GM19452 (cell line): ENCODE results near the gene CCDC148.
"Not testable (repeated sequence)": the region's sequence is repeated elsewhere in the genome, so short reads cannot be mapped to it uniquely, and the experiment has no call there.

Experiments used
- ATAC-seq: cut with Tn5 transposase; IDR thresholded peaks from one replicate; pipeline ENCODE4 v1.9.1; 2021; ENCODE audit not compliant: unreplicated experiment

The CCDC148 gene

DNA sequence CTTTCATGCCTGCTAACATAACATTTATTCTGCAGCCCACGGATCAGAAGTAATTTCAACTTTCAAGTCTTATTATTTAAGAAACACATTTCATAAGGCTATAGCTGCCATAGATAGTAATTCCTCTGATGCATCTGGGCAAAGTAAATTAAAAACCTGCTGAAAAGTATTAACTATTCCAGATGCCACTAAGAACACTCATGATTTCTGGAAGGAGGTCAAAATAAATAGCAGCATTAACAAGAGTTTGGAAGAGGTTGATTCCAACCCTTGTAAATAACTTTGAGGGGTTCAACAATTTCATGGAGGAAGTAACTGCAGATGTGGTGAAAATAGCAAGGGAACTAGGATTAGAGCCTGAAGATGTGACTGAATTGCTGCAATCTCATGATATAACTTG is 77.6 kb downstream of the CCDC148 start:
- no peak for ATAC-seq

DNA sequence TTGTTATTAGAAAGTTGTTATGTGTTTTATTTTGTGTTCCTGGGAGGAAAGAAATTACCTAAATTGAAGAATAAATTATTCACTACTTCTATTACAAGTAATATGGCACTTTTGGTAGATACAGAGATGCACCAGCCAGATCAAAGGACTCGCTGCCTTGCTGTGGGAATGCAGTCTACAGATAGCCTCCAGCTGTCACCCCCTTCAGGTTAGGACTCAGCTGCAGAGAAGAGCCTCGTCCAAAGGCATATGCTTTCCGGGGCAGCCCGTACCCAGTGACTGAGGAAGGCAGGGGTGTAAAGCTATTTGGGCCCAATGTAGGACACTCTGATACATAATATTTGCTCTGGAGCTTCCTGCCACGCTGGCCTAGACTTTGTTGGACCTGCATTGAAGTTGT is 90.2 kb downstream of the CCDC148 start:
- no peak for ATAC-seq

DNA sequence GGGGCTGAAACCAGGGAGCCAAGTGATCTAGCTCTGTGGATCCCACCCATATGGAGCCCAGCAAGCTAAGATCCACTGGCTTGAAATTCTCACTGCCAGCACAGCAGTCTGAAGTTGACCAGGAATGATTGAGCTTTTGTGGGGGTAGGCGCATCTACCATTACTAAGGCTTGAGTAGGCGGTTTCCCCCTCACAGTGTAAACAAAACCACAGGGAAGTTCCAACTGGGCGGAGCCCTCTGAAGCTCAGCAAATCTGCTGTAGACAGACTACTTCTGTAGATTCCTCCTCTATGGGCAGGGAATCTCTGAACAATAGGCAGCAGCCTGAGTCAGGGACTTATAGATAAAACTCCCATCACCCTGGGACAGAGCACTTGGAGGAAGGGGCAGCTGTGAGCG is 96.7 kb downstream of the CCDC148 start:
- ATAC-seq, result no peak

DNA sequence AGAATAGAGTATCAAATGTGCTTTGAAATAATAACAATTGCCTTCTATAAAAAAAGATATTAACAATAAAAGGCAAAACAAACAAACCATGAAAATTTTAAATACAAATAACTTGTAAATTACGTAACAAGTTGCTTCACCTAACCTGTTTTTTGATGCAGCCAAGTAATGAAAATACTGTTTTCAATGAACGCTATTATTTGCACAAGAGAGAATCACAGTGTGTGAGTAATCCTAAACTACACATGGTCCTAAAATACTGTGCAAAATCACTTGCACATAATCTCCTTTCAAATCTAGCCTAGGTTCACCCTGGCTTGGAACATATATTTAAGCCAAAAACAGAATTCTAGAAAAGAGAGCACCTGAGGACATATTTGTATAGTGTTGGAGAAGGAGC is 98.9 kb downstream of the CCDC148 start:
- ATAC-seq, result no peak

DNA sequence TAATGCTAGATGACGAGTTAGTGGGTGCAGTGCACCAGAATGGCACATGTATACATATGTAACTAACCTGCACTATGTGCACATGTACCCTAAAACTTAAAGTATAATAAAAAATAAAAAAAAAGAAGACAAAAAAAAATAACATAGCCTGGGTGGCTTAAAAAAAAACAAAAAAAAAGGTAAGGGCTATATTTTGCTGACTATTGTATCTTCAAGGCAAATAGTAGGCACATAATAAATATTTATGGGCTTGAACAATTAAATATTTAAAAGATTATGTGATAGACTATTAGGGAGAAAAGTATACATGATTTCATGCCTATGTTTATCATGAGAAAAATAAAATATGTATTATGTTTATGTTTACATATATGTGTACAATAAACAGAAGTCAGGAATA is 99.4 kb downstream of the CCDC148 start:
- no peak for ATAC-seq

DNA sequence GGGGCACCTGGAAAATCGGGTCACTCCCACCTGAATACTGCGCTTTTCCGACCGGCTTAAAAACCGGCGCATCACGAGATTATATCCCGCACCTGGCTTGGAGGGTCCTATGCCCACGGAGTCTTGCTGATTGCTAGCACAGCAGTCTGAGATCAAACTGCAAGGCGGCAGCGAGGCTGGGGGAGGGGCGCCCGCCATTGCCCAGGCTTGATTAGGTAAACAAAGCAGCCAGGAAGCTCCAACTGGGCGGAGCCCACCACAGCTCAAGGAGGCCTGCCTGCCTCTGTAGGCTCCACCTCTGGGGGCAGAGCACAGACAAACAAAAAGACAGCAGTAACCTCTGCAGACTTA is 105.1 kb downstream of the CCDC148 start:
- not testable (repeated sequence) for ATAC-seq

DNA sequence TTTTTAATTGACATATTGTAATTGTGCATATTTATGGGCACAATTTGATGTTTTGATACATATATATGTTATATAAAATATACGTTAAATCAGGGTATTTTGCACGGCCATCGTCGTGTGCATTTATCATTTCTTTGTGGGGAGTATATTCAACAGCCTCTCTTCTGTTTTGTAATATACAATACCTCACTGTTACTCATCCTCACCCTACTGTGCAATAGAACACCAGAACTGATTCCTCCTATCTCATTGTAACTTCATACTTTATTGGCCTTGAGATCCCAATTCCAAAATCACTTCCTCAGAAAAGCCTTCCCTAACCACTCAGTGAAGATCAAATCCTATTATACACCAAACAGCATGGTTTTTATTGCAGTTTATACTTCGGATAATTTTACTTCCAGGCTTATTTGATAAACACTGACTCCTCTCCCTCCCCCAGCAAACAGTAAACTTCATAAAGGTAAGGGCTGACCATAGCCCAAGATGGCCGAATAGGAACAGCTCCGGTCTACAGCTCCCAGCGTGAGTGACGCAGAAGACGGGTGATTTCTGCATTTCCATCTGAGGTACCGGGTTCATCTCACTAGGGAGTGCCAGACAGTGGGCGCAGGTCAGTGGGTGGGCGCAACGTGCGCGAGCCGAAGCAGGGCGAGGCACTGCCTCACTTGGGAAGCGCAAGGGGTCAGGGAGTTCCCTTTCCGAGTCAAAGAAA is 105.6 kb downstream of the CCDC148 start:
- not testable (repeated sequence) for ATAC-seq

DNA sequence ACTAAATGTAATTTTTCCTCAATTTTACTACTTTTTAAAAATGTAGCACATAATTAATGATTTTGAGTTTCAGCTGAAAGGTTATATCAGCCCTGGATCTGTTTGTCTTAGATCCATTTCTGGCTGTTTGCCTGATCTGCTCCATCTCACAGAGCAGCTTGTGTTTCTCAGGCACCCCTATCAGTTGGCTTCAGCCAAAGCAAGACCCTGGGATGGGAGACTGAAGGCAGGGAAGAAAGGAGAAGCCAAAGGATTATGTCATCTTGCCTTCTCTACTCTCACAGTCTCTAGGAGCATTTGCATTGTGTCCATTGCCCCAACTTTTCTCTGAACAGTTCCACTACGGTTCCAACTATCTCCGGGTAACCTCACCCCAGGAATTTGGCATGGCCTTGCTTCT is 110.5 kb downstream of the CCDC148 start:
- ATAC-seq, result no peak

DNA sequence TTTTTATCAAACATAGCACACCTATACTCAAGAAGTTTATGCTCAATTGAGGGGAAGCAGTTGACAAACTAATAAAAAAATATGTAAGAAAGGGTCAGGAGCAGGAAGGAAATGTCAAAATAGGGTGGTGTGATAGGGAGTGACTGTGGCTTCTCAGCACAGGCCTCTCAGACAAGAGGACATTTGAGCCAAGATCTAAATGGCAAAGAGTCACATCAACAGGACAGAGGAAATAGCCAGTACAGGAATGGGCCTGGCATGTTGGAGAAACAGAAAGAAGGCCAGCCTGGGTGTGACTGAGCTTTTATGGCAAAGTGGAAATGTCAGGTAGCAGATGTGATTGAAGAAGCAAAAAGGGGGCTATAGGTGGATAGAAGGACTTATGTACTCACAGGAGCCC is 117.0 kb downstream of the CCDC148 start:
- ATAC-seq, result no peak

DNA sequence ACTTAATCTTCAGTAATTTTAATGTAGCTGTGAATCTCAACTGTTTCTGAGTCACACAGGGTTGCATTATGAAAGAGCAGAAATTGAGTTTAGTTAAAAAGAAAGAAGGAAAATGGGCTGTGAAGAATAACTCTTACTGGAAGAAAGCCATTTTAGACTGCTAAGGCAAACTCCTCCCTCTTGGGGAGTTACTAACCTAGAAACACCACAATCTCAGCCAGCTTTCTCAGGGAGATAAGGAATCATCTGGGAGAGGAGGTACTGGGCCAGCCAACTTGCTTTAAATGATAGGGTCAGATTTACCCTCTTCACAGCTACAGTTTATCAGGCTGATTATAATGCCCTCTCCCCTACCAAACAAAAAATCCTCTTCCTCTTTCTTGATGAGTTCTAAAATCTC is 119.5 kb downstream of the CCDC148 start:
- ATAC-seq, result no peak

DNA sequence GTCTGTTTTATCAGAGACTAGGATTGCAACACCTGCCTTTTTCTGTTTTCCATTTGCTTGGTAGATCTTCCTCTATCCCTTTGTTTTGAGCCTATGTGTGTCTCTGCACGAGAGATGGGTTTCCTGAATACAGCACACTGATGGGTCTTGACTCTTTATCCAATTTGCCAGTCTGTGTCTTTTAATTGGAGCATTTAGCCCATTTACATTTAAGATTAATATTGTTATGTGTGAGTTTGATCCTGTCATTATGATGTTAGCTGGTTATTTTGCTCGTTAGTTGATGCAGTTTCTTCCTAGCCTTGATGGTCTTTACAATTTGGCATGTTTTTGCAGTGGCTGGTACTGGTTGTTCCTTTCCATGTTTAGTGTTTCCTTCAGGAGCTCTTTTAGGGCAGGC is 124.8 kb downstream of the CCDC148 start:
- not testable (repeated sequence) for ATAC-seq

DNA sequence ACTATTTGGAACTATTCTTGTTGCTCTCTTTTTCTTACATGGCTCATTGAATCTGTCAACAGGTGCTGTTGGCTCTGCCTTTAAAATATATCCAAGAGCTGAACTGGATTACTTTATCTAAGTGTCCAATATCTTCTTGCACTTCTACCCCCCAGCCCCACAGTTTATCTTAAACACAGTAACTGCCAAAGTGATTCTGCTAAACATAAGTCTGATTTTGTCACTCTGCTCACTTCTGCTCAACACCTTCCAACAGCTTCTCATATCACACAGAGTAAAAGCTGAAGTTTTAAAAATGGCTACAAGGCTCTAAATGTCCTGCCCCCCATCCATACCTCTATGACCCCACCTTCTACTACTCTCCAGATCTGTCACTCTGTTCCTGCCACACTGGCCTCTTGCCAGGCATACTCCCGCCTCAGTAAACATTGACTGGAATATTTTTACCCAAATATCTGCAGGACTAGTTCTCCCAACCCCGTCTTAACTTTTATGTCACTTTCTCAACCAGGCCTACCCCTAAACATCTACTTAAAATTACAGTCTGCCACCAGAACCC is 130.7 kb downstream of the CCDC148 start:
- no peak for ATAC-seq

DNA sequence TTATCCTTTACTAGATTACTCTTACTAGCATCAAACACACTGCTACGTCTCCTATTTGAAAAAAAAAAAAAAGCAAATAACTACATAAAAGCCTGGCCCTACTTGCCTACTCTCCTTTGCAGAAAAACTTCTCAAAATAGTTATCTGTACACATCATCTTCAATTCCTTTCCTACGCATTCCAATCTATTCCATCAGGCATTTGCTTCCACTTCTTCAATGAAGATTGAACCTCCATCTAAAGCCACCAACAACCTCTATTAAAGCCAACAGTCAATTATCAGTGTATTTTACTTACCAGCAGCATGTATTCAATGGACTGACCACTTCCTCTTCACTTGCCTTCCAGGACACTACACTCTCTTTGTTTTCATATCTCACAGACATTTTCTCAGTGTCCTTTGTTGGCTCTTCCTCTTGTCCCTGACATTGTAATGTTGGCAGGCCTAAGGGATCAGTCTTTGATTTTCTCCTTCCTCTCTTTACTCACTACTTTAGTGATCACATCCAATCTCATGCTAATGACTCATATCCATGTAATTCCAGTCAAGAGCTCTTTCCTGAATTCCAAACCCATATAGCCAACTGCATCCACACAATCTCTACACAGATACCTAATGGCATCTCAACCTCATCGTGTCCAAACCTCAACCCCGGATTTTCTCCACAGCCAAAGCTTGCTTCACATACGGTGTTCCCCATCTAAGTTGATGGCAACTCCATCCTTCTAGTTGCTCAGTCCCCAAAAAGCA is 131.3 kb downstream of the CCDC148 start:
- no peak for ATAC-seq

DNA sequence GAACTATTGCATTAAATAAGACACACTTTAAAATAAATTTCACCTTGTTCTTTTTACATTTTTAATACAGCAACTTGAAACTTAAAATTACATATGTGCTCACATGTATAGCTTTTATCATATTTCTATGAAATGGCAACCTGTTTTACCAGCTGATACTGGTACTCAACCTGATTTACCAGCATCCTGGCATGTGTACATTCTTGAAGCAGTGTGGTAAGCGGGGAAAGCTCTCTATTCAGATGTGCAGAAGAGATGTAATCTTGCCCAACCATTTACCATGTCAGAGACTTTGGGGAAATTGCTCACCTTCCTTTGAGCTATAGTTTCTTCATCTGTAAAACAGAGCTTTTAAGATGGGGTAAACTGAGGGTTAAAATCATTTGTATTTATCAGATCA is 133.2 kb downstream of the CCDC148 start:
- no peak for ATAC-seq

DNA sequence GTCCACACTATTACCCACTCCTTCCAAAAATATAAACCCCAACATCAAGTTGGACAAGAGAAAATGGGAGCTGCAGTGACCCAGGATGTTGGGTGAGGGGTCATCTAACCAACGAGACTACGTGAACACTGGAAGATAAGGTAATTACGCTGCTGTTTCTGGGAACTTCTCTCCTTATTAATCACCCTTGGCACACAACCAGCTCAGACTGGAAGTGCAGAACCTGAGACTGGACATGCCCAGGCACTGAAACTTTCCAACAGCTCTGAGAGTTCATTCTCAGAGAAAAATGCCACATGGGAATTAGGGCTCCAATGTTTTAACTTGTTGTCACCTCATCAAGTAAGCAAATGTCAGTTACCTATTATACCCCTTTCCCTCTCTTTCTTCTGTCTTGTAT is 135.3 kb downstream of the CCDC148 start:
- ATAC-seq, result no peak

DNA sequence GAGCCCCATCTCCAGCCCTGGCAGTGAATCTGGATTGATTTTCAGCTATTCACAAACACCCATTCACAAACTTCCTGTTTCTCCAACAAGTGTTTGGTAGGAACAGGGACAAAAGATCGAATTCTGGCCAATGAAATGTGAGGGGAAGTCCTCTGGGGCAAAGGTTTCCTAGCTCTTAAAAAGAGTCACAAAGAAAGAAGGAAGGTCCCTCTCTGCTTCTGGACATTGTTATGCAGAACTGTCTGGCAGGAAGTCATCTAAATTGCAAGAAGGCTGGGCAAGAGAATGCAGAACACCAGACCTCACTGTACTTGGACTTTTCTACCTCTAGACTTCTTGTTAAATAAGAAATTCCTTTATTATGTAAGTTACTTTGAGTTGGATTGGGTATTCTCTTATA is 137.3 kb downstream of the CCDC148 start:
- no peak for ATAC-seq

DNA sequence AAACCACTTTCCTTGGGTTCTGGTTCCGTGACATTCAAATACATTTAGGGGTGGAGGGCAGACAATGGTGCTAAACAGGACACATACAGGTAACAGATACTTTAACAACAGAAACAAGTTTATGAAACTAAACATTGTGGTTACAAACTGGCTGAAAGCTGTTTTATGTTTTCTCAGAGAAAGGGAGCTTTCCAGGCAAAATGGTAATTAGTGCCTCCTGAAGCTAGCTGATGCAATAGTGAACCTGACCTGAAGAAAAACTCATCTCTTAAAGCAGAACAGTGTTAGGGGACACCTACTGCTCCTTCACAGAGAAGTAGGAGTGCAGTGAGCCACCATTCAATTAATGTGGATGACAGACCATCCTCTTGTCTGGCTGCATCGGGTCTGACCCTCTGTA is 138.9 kb downstream of the CCDC148 start:
- no peak for ATAC-seq

DNA sequence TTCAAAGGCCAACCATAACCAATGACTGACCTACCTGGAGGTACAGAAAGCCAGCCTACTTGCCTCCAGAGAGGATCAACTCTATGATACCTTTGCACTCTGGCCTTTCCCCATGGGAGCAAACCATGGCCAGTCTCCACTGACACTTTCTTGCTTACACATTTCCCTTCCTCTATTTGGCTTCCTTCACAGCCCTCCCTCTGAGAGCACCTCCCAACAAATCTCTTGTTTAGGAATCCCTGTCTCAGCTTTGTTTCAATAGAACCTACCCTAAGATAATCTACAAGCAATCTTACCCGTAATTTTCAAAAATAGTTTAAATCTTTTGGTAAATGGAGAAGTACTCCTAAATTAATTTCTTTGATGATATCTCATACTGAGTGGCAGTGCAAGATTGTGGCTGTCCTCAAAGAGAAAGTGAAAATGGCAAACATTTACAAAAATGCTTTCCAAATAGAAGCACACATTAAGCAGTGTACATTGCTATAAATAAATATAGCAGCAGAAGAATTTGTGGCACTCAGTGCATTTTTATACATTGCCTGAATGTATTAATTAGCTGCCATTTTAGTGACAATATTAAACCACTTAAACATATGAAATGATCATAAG is 140.6 kb downstream of the CCDC148 start:
- no peak for ATAC-seq

DNA sequence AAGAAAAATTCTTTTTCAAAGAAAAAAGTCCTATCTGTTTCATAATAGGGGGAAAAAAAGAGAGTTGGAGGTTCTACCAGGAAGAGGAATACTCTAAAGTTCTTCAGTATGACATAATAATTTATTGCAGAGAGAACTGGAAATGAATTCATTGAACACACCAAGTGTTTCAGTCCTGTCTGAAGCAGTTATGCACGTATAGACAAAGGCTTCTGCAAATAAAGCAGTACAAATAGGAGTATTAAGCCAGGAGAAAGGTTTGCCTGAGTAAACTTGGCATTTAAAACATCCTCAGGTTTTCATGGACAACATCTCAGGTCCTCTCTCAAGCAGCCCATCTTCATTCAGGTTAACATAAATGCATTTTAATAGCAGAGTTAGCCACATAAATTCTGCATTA is 141.6 kb downstream of the CCDC148 start:
- no peak for ATAC-seq

DNA sequence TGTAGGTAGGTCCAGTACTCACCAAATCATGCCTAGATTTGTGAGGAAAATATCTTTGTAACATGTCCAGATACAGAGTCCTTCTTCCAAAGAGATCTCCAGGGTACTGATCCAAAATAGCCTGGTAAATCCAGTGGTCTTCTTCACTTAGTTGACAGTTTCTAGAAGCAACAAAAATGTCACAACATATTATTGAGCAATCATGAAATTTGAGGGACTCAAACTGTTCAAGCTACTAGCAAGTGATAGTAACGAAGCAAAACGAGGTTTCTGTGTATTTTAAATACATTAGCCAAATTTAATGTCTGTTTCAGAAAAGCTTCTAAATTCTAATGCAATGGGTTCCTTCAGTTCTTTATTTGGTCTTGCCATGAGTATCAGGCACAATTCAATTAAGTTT is 142.8 kb downstream of the CCDC148 start:
- no peak for ATAC-seq

DNA sequence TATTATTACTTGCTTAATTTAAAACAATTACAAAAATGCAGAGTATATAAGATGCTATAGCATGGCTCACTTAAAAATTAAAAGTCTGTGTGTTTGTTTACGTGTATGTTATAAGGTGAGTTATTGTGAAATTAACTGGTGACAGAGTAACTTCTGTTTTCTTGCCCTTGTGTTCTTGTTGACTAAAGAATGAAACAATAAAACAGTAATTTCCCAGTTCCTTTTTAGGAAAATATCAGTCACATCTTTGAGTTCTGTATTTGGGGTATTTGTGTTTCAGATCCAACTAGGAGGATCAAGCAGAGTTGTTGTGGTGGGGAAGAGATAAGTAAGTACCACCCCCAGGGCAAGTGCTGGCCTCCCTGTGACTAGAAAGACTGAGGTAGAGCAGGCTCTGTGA is 143.6 kb downstream of the CCDC148 start:
- no peak for ATAC-seq

DNA sequence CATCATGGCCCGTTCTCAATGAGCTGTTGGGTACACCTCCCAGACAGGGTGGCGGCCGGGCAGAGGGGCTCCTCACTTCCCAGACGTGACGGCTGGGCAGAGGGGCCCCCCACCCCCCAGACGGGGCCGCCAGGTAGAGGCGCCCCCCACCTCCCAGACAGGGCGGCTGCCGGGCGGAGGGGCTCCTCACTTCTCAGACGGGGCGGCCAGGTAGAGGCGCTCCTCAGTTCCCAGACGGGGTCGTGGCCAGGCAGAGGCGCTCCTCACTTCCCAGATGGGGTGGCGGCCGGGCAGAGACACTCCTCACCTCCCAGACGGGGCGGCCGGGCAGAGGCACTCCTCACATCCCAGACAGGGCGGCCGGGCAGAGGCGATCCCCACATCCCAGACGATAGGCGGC is 146.1 kb downstream of the CCDC148 start:
- not testable (repeated sequence) for ATAC-seq
